Right ventricle myocardium superior (tissue), 1 donor: ENCODE results near the gene IRAK2. TPM values are rescaled to one million over a fixed set of nuclear protein-coding genes. Genes with fewer than 3 reads are reported as not detected.
"Not testable (repeated sequence)": the region's sequence is repeated elsewhere in the genome, so short reads cannot be mapped to it uniquely, and the experiment has no call there.

Experiments used
- ATAC-seq: fragments of 200-7000 bp; cut with Tn5 transposase; one replicate; pipeline ENCODE4 v1.9.1; 2020; ENCODE audit warnings: mild to moderate bottlenecking; ENCODE audit not compliant: poor library complexity
- DNase-seq: peaks from one replicate; pipeline ENCODE4 v3.0.0-alpha.2; 2020
- intact Hi-C: fragments of 100-400 bp; cut with DNase I; formaldehyde crosslinking; loops from one replicate; pipeline ENCODE4 v1.11.2; 2022
- total RNA-seq: library from RNA; stranded (reverse); fragmentation: NEBNext Ultra II Directional; extraction: Animal tissue kit (Norgen Biotek cat#: 25700); gene quantifications from one replicate; pipeline ENCODE4 v1.2.1, GENCODE V29; 2021
- donor health status: DM: no; HTN: yes; CAD: no; lungs with severe emphysema.

Gene IRAK2
- total RNA-seq, 1 donor from 2014 or later: 1.7 TPM

GRCh38 chr3:10268116-10268515 lies 103.4 kb downstream of the IRAK2 start:
- intact Hi-C loops: no loop called here
- ATAC-seq: no peak
- no peak for DNase-seq

- DNase-seq (no peak), ATAC-seq (no peak)
Measured at GRCh38 chr3:10268930-10269329, 104.2 kb downstream of the IRAK2 start.

DNA sequence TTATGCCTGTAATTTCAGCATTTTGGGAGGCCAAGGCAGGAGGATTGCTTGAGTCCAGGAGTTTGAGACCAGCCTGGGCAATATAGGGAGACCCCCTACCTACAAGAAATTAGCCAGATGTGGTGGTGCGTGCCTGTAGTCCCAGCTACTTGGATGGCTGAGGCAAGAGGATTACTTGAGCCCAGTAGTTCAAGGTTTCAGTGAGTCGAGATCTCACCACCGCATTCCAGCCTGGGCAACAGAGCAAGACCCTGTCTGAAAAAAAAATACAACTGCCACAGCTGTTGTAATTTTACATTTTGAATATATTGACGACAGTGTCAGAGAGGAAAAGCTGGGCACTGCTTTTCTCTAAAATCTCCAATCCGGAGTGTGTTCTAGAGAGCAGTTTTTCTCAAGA lies 104.7 kb downstream of the IRAK2 start:
- intact Hi-C loops: no loop called here
- peak; percentile 2 for DNase-seq
- no peak for ATAC-seq

More at GRCh38 chr3:10268930-10269329, 104.2 kb downstream of the IRAK2 start:
- intact Hi-C loops: no loop called here

DNA sequence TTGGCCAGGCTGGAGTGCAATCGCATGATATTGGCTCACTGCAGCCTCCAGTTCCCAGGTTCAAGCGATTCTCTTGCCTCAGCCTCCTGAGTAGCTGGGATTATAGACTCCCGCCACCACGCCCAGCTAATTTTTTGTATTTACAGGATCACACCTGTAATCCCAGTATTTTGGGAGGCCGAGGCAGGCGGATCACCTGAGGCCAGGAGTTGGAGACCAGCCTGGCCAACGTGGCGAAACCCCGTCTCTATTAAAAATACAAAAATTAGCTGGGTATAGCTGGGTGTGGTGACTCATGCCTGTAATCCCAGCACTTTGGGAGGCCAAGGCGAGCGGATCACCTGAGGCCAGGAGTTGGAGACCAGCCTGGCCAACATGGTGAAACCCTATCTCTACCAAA lies 107.8 kb downstream of the IRAK2 start:
- intact Hi-C loops, ATAC-seq: not testable (repeated sequence)
- peak; percentile 8 for DNase-seq

GRCh38 chr3:10272977-10273376 lies 108.3 kb downstream of the IRAK2 start:
- DNase-seq (no peak), ATAC-seq (no peak)
- intact Hi-C loops: no loop called here

- peak; percentile 59 for ATAC-seq
- no peak for DNase-seq
- intact Hi-C loops: no loop called here
Measured at GRCh38 chr3:10273702-10274305, 109.1 kb downstream of the IRAK2 start.

GRCh38 chr3:10274601-10275000 lies 109.9 kb downstream of the IRAK2 start:
- intact Hi-C loops: no loop called here
- DNase-seq (no peak), ATAC-seq (no peak)

DNA sequence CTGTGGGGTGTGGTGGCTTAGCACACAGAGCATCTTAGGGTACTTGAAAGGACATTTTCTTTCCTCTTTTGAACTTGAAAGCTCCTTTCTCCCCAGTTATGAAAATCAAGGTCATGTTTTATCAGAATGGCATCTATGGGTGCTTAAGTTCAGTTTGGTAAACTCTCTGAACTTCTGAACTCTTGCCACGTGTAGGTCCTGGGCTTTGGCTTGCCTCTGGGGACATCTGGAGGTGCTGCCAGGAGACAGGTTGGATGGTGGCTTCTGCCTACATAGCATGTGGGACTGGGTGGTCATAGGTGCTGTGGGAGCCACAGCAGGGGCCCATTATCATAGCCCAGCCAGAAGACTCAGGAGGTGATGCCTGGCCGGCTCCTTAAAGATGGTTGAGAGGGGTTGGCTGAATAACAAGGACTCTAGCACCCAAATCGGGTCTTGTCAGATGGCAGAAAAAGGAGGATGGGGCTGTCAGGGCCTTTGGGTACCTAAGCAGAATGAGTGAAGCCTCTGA lies 112.5 kb downstream of the IRAK2 start:
- intact Hi-C loops: no loop called here
- DNase-seq (peak; percentile 16), ATAC-seq (no peak)

DNA sequence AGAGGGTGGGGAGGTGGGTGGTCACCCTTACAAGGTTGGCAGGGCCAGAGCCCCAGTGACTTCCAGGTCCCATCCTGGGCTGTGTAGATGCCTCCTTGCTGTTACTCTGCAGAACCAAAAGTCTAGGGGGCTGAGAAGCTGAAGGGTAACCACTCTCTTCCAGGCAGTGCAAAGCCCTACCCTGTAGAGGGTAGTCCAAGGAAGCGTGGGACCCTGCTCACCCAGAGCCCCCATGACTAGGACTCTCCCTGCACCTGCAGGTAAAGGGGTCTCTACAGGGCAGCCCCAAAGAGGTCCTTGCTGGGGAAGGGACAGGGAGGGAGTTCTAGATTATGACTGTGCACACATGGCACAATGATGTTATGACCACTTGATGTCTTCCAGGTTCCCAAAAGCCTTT lies 113.8 kb downstream of the IRAK2 start:
- intact Hi-C loops: no loop called here
- ATAC-seq: no peak
- no peak for DNase-seq

- ATAC-seq (no peak), DNase-seq (peak; percentile 10)
- intact Hi-C loops: no loop called here
Measured at GRCh38 chr3:10279384-10280176, 114.9 kb downstream of the IRAK2 start.

GRCh38 chr3:10280177-10280529 lies 115.4 kb downstream of the IRAK2 start:
- no peak for ATAC-seq
- intact Hi-C loops: no loop called here

GRCh38 chr3:10280571-10280970 lies 115.9 kb downstream of the IRAK2 start:
- ATAC-seq (no peak), DNase-seq (peak; percentile 1)
- intact Hi-C loops: no loop called here

More at GRCh38 chr3:10280177-10280529, 115.4 kb downstream of the IRAK2 start:
- peak; percentile 10 for DNase-seq

DNA sequence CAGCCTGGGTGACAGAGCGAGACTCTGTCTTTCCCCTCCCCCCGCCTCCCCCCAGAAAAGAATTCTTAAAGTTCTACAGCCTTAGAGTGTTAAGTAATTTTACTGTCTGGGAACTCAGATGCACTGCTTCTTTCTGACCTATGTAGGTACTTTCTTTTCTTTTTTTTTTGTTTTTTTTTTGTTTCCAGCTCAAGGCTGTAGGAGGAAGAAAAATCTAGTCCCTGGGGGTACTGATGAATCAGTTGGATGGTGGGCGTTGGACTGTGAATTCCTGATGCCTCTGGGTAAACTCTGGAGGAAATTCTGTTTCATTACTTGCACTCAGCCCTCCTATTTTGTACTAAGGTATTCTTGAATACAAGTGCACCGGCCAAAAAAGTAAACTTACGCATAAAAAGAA lies 117.2 kb downstream of the IRAK2 start:
- intact Hi-C loops: no loop called here
- ATAC-seq: no peak
- no peak for DNase-seq

- DNase-seq: peak; percentile 64
- ATAC-seq: peak; percentile 67
- intact Hi-C loops: no loop called here
Measured at GRCh38 chr3:10283638-10284037, 118.9 kb downstream of the IRAK2 start.

DNA sequence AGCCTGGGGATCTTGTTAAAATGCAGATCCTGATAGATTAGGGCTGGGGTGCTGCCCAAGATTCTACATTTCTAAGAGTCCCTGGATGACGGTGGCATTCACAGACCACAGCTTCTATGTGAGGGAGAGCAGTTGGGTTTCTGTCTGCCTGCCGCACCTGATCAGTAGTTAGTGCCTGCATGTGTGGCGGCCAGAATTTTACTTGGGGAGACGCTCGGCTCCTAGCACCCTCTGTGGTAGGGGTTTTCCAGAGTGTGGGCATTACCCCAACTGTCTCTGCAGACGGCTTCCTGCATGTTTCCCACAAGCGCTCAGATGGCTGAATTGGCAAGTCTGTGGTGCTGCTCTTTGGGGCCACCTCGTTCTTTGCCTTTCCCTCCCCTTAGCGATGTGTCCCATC lies 119.8 kb downstream of the IRAK2 start:
- intact Hi-C loops: no loop called here
- no peak for ATAC-seq

GRCh38 chr3:10285272-10286132 lies 120.8 kb downstream of the IRAK2 start:
- no peak for ATAC-seq
- intact Hi-C loops: no loop called here
- DNase-seq: no peak

More for the DNA sequence above, 119.8 kb downstream of the IRAK2 start:
- no peak for DNase-seq

DNA sequence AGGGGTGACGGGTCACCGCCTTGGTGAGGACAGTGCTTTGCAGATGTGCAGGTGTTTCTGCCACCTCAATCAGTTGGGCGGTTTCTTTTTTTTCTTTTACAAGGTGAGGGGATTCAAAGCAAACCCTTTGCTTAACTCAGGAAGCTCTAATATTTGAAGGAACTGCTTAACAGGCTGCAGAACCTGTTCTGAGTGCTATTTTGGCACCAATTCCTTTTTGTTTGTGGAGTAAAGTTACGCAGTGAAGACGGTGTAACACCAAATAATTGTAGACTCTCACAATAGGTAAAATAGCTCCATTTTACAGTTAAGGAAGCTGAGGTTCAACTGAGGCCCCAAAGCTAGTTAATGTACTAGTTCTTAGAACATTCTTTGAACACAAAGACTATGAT lies 121.4 kb downstream of the IRAK2 start:
- DNase-seq: no peak
- intact Hi-C loops: no loop called here
- ATAC-seq: no peak

DNA sequence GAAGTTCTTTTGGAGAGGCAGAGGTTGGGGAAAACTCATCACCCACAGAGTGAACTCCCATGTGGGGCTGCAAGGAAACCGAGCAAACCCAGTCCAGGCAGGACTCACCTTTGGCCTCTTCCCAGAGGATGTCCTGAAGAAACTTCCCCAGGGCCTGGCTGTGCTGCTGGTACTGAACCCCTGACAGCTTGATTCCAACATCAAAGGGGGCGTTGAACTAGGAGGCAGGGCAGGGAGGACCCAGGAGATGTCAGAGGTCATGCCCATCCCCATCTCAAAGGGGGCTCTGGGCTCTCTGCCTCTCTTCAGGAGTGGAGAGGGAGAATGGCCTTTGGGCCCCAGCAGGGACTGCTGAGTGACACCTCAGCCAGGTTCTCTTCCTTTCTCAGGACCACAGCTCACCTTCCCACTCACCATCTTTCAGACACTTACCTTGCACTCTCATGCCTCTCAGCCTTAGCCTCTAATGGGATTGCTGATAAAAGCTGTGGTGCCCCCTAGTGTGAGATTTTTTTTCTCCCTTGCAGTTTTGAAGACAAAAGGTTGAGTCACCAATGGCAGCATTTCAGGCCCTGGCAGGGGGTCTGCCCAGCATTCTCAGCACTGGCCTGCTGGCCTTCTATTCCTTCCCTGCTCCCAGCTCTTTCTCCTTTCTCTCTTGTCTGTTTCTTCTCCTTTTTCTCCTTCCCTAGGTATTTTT lies 122.0 kb downstream of the IRAK2 start:
- intact Hi-C loops: no loop called here
- DNase-seq (no peak), ATAC-seq (no peak)
